Lower leg skin (tissue), 3 donors: ENCODE data around the gene KAT2B.

Experiments used
- CTCF ChIP-seq, 3 donors: fragments of 450-650 bp; IDR thresholded peaks; one replicate each; pipeline ENCODE4 v1.5.1; 2016; ENCODE audit warnings: antibody characterized with exemption in 3 of 3, mild to moderate bottlenecking in 3 of 3, moderate library complexity in 2 of 3
- POLR2A ChIP-seq, 2 donors: fragments of 450-650 bp; IDR thresholded peaks; one replicate each; pipeline ENCODE4 v1.6.1; 2016 to 2017; ENCODE audit warnings: antibody characterized with exemption in 2 of 2, mild to moderate bottlenecking in 1 of 2, moderate library complexity in 1 of 2

GRCh38 chr3:20027136-20027535, 13.1 kb upstream of the KAT2B start:
- TF ChIP-seq CTCF (IDR thresholded peaks at IDR 0.05) (no peak), POLR2A (IDR thresholded peaks at IDR 0.05) (no peak)
